Activated CD4-positive, alpha-beta T cell treated with anti-CD3 and anti-CD28 coated beads, Interleukin-2, amount 10 ng/mL, durations not matched to agents 24 days and 14 days (primary cell): ENCODE results near the gene SIRPB1. TPM values are rescaled to one million over a fixed set of nuclear protein-coding genes. Genes with fewer than 3 reads are reported as not detected.

Experiments used
- total RNA-seq: library from RNA; stranded (reverse); gene quantifications from 2 replicates; pipeline ENCODE4 v1.2.3, GENCODE V29; 2022

SIRPB1 gene
- total RNA-seq, 1 donor from 2014 or later, result 0.82 TPM

Other genes with a start within 250 kb of the SIRPB1 start
- 291 and 292 TPM in 2 replicates for gene FKBP1A, start 227.0 kb downstream of the SIRPB1 start, total RNA-seq
- 101 and 109 TPM in 2 replicates for gene NSFL1C, start 153.2 kb downstream of the SIRPB1 start, total RNA-seq
- gene SIRPB2, start 128.6 kb downstream of the SIRPB1 start, total RNA-seq, result not detected in 2 replicates
- gene SIRPD, start 62.3 kb downstream of the SIRPB1 start, total RNA-seq, result not detected in 2 replicates
- 33.8 and 34.3 TPM in 2 replicates for gene SIRPG, start 37.8 kb upstream of the SIRPB1 start, total RNA-seq